ENCODE measurements around the gene SERPINE3.

The SERPINE3 gene

DNA sequence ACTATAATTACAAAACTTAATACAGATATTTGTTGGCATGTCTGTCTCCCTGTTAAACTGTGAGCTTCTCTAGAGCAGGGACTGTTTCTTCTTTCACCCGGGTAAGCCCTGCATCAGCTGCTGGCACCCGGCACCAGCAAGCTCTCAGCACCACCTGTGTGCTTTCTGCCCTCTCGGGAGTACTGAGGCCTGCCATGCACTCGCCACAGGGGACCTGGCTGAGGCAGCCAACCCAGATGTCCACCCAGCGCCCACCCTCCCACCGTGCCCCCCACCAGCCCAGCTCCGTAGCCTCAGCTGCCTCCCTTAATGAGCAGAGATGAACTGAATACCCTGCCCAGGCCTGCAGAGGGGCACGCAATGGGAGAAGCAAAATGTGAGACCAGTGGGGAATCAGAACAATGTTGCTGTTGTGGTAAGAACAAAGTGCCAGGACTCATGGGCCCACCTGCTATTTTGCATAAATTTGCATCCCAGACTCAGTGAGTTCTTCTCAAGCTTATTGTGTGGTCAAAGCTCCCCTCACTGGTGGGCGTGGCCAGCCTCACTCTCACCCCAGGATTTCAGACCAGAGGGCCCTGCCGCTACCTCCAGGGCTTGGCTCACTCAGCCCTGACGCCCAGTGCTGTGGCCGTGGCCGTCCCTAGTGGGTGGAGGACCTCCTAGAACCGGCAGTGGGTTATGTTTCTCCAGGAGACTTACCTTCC lies 14.6 kb upstream of the SERPINE3 start:
- in situ Hi-C loops (cut with MboI; ENCODE audit: low pct_unique_long_range_greater_than_20kb, low sequenced_read_pairs, unreplicated experiment): no loop called here
- DNase-seq (ENCODE audit: low spot score): peak; percentile 17
- TF ChIP-seq, protein P1, sequence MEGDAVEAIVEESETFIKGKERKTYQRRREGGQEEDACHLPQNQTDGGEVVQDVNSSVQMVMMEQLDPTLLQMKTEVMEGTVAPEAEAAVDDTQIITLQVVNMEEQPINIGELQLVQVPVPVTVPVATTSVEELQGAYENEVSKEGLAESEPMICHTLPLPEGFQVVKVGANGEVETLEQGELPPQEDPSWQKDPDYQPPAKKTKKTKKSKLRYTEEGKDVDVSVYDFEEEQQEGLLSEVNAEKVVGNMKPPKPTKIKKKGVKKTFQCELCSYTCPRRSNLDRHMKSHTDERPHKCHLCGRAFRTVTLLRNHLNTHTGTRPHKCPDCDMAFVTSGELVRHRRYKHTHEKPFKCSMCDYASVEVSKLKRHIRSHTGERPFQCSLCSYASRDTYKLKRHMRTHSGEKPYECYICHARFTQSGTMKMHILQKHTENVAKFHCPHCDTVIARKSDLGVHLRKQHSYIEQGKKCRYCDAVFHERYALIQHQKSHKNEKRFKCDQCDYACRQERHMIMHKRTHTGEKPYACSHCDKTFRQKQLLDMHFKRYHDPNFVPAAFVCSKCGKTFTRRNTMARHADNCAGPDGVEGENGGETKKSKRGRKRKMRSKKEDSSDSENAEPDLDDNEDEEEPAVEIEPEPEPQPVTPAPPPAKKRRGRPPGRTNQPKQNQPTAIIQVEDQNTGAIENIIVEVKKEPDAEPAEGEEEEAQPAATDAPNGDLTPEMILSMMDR (IDR thresholded peaks at IDR 0.05; ENCODE audit: extremely low read depth, insufficient read depth, missing control alignments): no peak

DNA sequence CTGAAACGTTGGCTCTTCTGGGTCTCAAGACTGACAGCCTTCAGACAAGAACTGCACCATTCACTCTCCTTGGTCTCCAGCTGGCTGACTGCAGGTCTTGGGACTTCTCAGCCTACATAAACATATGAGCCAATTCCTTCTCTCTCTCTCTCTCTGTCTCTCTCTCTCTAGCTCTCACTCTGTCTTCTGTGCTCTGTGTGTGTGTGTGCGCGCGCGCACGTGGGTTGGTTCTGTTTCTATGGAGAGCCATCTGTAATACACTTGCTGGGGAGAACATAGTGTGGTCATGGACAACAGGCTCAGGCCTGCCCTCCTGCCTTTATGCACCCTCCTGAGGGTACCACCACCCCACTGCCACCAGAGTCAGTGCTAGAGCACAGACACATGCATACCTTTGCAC lies 13.7 kb upstream of the SERPINE3 start:
- DNase-seq (ENCODE audit: low spot score): no peak
- in situ Hi-C loops (cut with MboI; ENCODE audit: low pct_unique_long_range_greater_than_20kb, low sequenced_read_pairs, unreplicated experiment): no loop called here
- TF ChIP-seq, protein P1 (IDR thresholded peaks at IDR 0.05; ENCODE audit: extremely low read depth, insufficient read depth, missing control alignments): no peak

DNA sequence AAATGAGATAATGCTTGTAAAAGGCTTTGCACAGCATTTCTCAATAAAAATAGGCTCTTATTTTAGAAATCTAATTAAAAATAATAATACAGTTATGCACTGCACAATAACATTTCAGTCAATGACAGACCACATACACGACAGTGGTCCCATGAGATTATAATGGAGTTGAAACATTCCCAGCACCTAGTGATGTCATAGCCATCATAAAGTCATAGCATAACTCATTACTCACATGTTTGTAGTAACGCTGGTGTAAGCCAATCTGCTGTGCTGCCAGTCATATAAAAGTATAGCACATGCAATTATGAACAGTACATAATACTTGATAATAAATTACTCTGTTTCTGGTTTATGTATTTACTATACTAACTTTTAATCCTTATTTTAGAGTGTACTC lies 12.7 kb upstream of the SERPINE3 start:
- TF ChIP-seq, protein P1 (IDR thresholded peaks at IDR 0.05; ENCODE audit: extremely low read depth, insufficient read depth, missing control alignments): no peak
- in situ Hi-C loops (cut with MboI; ENCODE audit: low pct_unique_long_range_greater_than_20kb, low sequenced_read_pairs, unreplicated experiment): no loop called here
- DNase-seq (ENCODE audit: low spot score): no peak

DNA sequence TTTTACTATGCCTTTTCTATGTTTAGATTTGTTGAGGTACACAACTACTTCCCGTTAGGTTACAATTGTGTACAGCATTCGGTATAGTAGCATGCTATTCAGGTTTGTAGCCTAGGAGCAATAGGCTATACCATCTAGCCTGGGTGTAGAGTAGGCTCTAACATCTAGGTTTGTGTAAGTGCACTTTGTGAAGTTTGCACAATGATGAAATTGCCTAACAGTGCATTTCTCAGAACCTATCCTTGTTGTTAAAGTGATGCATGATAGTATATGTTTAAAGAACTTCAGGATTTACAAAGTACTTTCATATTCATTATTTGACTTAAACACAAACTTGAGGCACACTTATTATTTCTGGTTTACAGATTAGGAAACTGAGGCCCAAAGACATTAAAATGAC lies 11.5 kb upstream of the SERPINE3 start:
- in situ Hi-C loops (cut with MboI; ENCODE audit: low pct_unique_long_range_greater_than_20kb, low sequenced_read_pairs, unreplicated experiment): no loop called here
- TF ChIP-seq, protein P1 (IDR thresholded peaks at IDR 0.05; ENCODE audit: extremely low read depth, insufficient read depth, missing control alignments): no peak
- no peak for DNase-seq (ENCODE audit: low spot score)

DNA sequence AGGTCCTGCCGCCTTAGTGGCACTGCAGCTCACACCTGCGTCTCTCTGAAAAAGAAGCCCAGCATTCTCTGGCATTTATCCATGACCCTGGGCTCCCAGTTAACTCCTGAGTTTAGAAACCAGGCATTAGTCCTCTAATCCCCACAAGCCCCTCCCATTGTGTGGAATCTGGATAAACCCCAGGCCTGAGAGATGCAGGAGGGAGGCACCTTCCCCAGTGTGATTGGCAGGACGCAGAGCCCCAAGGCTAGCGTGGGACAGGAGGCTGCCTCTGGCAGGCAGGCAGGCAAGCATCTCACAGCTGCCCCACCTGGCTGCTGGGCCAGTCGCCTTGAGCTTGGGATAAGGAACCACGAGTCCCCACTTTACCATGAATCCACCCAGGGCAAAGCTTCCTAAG lies 11.0 kb upstream of the SERPINE3 start:
- no peak for DNase-seq (ENCODE audit: low spot score)
- TF ChIP-seq, protein P1 (IDR thresholded peaks at IDR 0.05; ENCODE audit: extremely low read depth, insufficient read depth, missing control alignments): no peak
- in situ Hi-C loops (cut with MboI; ENCODE audit: low pct_unique_long_range_greater_than_20kb, low sequenced_read_pairs, unreplicated experiment): no loop called here

DNA sequence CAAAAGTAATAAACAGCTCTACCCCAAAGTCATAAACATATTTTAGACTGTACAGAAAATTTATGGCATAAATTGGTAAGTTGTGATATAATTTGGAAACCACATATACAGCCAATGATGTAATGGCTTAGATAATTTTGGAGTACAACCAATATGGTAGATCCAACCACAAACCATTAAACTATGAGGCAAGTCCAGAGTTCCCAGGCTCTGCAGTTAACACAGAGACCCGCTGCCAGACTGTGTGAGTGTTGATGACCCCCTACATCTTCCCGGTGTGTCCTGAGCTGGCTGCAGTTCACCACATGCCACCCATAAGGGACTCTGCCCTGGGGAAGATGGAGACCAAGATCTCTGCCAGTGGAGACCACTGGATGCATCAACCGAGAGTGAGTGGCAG lies 9.9 kb upstream of the SERPINE3 start:
- TF ChIP-seq, protein P1 (IDR thresholded peaks at IDR 0.05; ENCODE audit: extremely low read depth, insufficient read depth, missing control alignments): no peak
- in situ Hi-C loops (cut with MboI; ENCODE audit: low pct_unique_long_range_greater_than_20kb, low sequenced_read_pairs, unreplicated experiment): no loop called here
- DNase-seq (ENCODE audit: low spot score): no peak
